Tongue (tissue), 2 donors: ENCODE measurements around the gene FEN1. TPM values are rescaled to one million over a fixed set of nuclear protein-coding genes. Genes with fewer than 3 reads are reported as not detected.

ENCODE experiments used
- DNase-seq: peaks from one replicate; pipeline ENCODE4 v3.0.0-alpha.2; 2015
- total RNA-seq: library from RNA; depleted of rRNA; stranded (reverse); fragments of >200 nt; gene quantifications from one replicate; pipeline ENCODE4 v1.2.3, GENCODE V29; 2014

Gene FEN1
- total RNA-seq, 1 donor from 2014 or later = 19.3 TPM

GRCh38 chr11:61820174-61820573 lies 27.5 kb downstream of the FEN1 start:
- no peak for DNase-seq

GRCh38 chr11:61826930-61827570 lies 34.3 kb downstream of the FEN1 start:
- no peak for DNase-seq

GRCh38 chr11:61827571-61828378 lies 35.1 kb downstream of the FEN1 start, which contains the start of gene FADS2:
TSS of gene FADS2 (plus strand) at chr11:61828300. CDS start at chr11:61828391, 91 bp downstream.
- peak; percentile 96 for DNase-seq

GRCh38 chr11:61828379-61828628 lies 35.6 kb downstream of the FEN1 start:
- DNase-seq = no peak

- peak; percentile 58 for DNase-seq
Observed at GRCh38 chr11:61828629-61829407, 36.1 kb downstream of the FEN1 start.

GRCh38 chr11:61829806-61830205 lies 37.1 kb downstream of the FEN1 start:
- DNase-seq = no peak

GRCh38 chr11:61830237-61831105 lies 37.8 kb downstream of the FEN1 start:
- no peak for DNase-seq

GRCh38 chr11:61832207-61832606 lies 39.5 kb downstream of the FEN1 start:
- no peak for DNase-seq

- no peak for DNase-seq
Observed at GRCh38 chr11:61832754-61833153, 40.0 kb downstream of the FEN1 start.

- DNase-seq = no peak
Observed at GRCh38 chr11:61833471-61833870, 40.8 kb downstream of the FEN1 start.

- no peak for DNase-seq
Observed at GRCh38 chr11:61833926-61834277, 41.2 kb downstream of the FEN1 start.

GRCh38 chr11:61834278-61835048 lies 41.8 kb downstream of the FEN1 start:
- peak; percentile 60 for DNase-seq

- no peak for DNase-seq
Observed at GRCh38 chr11:61836193-61836592, 43.5 kb downstream of the FEN1 start.

GRCh38 chr11:61837411-61838005 lies 44.8 kb downstream of the FEN1 start:
- DNase-seq = no peak

- no peak for DNase-seq
Observed at GRCh38 chr11:61838501-61838900, 45.8 kb downstream of the FEN1 start.

- no peak for DNase-seq
Observed at GRCh38 chr11:61838921-61839320, 46.2 kb downstream of the FEN1 start.

- DNase-seq = no peak
Observed at GRCh38 chr11:61839742-61840141, 47.0 kb downstream of the FEN1 start.

- no peak for DNase-seq
Observed at GRCh38 chr11:61840371-61840770, 47.7 kb downstream of the FEN1 start.

- no peak for DNase-seq
Observed at GRCh38 chr11:61841636-61842527, 49.2 kb downstream of the FEN1 start.

- no peak for DNase-seq
Observed at GRCh38 chr11:61842528-61842820, 49.8 kb downstream of the FEN1 start.
